ENCODE data around the gene CIAO2A. TPM values are rescaled to one million over a fixed set of nuclear protein-coding genes. Genes with fewer than 3 reads are reported as not detected.
A peak's percentile ranks its signal among the peaks of the same experiment; 100 is the strongest.
"Not testable (repeated sequence)": the region's sequence is repeated elsewhere in the genome, so short reads cannot be mapped to it uniquely, and the experiment has no call there.

Gene CIAO2A
- total RNA-seq, 1 experiment from 2014 or later: 179 TPM

DNA sequence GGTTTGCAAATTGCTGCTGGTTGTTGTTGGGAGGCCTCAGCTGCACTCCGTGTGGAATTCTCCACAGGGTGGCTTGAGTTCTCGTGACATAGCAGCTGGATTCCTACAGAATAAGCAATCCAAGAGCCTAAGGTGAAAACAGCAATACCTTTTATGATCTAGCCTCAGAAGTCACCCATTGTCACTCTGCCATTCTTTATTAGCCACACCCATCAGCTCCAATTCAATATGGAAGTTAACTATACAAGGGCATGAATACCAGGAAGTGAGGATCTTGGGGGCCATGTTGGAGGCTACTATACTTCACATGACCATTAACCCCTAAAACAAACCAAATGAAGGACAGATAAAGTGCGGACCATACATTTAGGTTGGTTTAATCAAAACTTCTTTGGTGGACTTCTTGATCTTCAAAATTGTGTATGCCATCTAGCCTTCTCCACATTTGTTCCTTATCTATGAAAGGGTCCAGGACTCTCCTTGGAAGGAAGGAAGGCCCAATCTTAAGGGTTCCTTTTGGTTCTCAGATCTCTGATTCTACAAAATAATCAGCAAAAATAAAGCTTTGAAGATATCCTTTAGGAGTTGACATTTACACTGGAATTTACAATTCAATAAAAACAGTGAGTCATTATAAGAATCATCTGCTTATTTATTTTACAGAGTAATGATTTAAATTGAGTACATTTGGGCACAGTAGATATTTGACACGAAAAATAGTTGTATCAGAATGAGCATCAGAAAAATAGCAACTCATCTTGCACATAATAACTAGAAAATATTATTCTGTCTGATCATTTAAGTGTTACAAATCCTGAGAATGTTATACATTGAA lies 21.5 kb downstream of the CIAO2A start:
- no peak for DNase-seq (ENCODE audit: low spot score)

DNA sequence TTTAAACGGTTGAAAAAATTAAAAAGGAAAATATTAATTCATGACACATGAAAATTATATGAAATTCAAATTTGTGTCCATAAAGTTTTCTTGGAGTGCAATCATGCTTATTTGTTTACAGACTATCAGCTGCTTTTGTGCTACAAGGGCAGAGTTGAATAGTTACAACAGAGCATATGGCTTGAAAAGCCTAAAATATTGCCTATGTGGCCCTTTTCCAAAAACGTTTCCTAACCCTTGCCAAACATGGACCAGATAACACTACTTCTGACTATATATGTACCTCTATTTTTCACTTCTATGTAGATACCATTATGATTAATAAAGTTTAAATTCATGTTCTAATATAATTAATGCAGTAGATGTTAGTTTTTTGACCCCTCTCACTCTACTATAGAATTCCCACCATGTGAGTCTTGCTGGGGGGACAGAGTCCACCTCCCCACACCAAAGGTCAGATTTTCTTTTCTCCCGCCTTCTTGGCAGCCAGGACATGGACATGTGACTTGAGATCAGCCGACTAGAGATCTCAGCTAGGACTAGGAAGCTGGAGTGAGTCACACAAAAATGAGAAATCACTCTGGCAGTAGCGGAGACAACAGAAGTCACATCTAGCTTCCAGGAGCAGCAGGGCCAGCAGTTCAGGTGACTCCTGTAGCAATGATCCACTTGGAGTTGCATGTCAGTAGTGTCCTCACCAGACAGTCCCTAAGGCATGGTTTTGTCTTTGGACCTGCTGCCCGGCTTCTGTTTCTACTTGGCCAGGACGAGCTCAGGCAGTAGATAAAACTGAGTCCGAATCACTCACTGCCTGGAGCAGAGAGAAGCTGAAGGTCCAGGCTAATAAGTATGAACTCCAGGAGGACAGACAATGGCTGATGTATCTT lies 22.4 kb downstream of the CIAO2A start:
- DNase-seq (ENCODE audit: low spot score): peak; percentile 91

DNA sequence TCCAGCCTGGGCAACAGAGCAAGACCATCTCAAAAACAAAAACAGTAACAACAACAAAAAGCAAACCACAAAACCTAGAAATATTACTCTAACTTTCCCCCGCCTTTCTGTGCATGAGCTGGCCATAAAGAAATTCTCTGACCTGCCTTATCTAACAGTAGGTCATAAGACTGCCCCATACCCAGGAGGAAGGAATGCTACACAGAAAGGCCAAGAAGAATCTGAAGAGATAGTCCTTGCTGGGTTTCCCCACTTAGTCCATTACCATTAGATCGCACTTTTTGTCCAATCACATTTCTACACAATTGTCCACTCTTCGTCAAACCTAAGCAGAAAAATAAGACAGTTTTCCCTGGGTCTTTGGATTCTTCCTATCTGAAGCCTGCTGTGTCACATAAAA lies 23.5 kb downstream of the CIAO2A start:
- DNase-seq (ENCODE audit: low spot score): no peak

DNA sequence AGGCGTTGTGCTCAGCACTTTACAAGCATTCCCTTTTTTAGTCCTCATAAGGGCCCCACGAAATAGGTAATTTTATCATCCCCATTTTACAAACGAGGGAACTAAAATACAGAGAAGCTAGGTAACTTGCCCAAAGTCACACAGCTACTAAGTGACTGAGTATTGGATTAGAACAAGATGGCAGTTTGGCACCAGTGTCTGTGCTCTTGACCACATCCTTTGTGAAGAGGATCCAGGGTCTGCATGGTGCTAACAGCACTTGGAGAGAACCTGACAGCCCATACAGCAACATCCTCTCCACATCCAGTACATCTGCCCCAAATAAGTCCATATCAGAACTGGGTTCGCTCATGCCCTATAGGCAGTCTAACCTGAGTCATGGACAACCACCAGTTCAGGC lies 25.5 kb downstream of the CIAO2A start:
- DNase-seq (ENCODE audit: low spot score): no peak

DNA sequence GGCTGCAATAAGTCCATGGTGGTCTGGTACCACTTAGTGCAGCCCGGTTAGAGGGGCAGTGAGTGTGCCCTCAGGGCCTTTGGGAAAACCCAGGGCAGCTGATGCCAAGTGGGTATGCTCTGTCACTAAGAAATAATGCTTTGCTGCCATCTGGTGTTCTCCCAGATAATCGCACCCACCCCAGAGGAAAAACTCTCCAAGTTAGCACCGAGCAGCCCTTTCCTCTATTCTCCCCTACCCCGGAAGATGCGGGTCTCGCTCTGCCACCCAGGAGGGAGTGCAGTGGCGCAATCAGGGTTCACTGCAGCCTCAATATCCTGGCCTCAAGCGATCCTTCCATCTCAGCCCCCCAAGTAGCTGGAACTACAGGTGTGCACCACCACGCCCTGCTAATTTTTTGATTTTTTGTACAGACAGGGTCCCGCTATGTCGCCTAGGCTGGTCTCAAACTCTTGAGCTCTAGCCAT lies 26.0 kb downstream of the CIAO2A start:
- DNase-seq (ENCODE audit: low spot score): peak; percentile 52

DNA sequence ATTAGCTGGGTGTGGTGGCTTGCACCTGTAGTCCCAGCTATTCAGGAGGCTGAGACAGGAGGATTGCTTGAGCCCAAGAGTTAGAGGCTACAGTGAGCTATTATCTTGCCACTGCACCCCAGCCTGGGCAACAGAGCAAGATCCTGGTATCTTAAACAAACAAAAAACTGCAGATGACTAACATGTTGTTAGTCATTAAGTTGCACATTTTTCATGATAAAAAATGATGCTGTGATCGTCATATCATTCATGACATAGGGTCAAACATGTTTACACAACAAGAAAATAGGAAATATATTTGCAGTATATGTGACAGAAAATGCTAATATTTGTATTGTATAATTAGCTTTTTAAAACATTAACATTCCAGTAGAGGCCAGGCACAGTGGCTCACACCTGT lies 27.2 kb downstream of the CIAO2A start:
- no peak for DNase-seq (ENCODE audit: low spot score)

DNA sequence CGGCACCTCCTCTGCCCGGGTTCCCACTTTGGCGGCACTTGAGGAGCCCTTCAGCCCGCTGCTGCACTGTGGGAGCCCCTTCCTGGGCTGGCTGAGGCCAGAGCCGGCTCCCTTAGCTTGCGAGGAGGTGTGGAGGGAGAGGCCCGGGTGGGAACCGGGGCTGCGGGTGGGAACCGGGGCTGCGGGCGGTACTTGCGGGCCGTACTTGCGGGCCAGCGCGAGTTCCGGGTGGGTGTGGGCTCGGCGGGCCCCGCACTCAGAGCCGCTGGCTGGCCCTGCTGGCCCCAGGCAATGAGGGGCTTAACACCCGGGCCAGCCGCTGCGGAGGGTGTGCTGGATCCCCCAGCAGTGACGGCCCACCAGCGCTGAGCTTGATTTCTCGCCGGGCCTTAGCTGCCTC lies 32.9 kb downstream of the CIAO2A start:
- DNase-seq (ENCODE audit: low spot score): no peak

DNA sequence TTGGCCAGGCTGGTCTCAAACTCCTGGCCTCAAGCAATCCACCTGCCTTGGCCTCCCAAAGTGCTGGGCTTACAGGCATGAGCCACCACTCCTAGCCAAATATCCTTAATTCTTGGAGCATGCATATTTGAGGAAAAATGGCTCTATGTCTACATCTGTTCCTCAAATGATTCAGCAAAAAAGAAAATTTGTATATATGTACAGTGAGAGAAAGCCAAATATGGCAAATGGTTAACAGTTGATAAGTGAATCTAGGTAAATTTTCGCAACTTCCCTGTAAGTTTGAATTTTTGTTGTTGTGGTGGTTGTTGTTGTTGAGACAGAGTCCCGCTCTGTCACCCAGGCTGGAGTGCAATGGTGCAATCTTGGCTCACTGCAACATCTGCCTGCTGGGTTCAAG lies 34.5 kb downstream of the CIAO2A start:
- DNase-seq (ENCODE audit: low spot score): not testable (repeated sequence)

DNA sequence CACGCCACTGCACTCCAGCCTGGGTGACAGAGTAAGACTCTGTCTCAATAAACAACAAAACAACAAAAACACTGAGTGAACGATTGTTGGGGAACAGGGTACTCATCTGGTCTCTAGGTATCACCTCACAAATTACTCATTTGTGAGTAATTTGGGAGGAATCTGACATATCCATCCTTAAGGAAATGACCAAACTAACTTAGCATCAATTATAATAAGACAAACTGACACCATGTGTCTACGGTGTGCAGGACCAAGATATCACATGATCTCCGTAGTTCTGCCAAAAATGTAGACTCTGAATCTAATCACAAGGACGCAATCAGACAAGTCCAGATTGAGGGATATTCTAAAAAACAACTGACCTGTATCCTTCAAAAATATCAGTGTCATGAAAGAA lies 35.4 kb downstream of the CIAO2A start:
- DNase-seq (ENCODE audit: low spot score): peak; percentile 52

DNA sequence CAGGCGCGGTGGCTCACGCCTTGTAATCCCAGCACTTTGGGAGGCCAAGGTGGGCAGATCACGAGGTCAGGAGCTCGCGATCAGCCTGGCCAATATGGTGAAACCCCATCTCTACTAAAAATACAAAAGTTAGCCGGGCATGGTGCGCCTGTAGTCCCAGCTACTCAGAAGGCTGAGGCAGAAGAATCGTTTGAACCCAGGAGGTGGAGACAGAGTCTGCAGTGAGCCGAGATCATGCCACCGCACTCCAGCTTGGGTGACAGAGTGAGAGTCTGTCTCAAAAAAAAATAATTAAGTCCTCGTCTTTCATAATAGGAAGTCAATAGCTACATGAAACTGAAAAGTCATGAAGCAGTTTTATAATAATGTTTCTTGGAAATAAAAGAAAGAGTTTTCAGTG lies 40.0 kb downstream of the CIAO2A start:
- not testable (repeated sequence) for DNase-seq (ENCODE audit: low spot score)

DNA sequence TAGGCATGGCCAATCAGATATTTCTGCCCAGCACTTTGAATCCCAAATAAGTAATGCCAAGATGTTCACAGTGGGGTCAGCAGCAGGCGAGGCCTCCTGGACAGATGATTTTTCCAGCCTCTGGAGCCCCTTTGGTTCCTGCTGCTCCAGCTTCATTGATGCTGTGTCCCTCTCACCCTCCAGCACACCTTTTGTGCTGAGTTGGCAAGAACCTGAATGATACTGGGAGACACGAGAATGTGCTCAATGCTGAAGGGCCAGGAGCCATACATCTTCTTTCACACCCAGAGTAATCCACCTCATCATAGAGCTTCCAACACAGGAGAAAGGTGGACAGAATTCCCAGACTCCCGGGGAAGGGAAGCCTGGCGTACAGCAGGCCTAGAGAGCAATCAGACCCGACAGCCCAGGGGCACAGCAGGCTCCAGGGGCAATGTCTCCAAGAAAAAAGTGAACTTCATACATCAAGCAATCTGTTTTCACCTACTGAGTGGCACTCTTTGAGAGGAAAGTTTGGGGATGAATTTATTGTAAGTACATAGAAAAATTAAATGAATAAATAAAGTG lies 40.6 kb downstream of the CIAO2A start:
- DNase-seq (ENCODE audit: low spot score): no peak

DNA sequence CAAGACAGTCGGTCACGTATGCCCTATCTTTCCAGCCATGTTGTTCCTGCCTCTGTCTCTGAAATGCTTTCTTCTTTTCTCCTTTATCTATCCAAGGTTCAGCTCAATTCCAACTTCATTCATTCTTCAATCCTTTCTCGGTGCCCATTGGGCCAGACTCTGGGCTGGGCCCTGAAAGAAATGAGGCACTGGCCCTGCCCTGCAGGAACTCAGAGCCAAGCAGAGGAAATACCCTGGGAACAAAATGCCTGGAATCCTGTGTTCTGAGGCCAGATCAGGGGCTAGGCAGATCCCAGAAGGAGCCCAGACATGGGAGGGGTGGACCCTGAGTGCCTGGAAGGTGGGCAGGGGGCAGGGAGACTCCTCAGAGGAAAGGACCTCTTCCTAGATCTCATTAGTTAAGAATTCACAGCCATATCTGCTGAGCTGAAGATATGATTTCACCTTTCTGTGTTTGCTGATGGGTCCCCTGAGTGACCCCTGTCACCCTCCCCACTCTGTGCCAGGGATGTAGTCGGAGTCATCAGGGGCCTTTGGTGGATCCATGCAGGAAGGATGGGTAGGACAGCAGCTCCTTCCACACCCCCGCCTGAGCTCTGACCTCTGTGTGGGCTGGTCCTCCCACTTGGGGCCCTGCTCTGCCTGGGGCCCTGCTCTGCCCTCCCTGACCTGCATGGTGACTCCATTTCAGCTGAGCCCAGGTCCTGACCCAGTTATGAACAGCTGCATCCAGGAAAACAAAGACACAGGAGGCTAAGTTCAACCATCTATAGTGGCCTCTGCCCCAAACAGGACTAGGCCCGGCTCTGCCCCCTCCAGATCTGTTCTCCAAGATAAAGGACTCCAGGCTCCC lies 42.0 kb downstream of the CIAO2A start:
- DNase-seq (ENCODE audit: low spot score): no peak

DNA sequence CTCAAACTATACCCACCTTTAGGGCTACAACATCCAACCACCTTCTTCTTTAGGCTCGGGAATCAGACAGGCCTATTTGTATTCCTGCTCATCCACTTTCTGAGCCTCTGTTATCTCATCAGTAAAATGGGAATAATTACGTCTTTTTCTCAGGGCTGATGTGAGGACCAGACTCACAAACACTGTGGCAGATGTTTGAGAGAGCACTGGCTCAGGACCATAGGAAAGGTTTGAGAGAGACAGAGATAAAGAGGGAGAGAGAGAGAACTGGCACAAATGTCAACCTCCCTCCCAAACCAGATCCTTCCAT lies 42.6 kb downstream of the CIAO2A start:
- DNase-seq (ENCODE audit: low spot score): no peak

DNA sequence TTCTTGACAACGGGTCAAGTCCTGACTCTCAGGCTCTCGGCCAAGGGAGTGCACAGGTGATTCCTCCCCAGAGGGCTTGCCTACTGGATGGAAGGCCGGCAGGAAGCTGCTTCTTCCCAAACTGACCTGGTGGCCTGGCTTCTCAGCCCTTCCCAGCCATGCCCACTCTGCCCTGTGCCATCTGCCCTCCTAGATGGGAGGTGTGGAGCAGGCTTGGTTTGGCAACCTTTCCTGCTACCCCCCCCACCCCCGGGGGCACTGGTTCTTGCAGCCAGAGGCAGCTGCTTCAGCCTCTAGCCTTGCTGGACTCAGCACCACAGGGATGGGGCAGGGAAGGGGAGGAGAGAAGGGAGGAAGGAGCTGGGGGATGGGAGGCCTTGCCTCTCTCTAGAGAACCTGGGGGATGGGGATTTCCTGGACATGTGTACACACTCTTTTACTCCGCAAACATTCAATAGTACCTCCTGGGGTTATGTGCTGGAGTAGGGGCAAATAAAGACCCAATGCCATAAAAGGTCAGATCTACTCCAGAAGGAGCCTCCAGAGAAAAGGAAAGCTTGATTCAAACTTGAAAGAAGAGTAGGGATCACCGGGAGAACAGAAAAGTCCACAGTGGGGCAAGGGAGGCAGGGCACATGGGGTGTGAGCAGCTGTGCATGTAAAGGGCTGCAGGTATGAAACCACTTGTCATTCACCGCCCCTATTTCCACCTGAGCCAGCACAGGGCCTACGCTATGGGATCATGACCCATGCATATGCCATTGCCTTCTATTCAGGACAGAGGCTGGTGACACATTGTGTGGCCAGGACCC lies 43.2 kb downstream of the CIAO2A start:
- DNase-seq (ENCODE audit: low spot score): no peak

DNA sequence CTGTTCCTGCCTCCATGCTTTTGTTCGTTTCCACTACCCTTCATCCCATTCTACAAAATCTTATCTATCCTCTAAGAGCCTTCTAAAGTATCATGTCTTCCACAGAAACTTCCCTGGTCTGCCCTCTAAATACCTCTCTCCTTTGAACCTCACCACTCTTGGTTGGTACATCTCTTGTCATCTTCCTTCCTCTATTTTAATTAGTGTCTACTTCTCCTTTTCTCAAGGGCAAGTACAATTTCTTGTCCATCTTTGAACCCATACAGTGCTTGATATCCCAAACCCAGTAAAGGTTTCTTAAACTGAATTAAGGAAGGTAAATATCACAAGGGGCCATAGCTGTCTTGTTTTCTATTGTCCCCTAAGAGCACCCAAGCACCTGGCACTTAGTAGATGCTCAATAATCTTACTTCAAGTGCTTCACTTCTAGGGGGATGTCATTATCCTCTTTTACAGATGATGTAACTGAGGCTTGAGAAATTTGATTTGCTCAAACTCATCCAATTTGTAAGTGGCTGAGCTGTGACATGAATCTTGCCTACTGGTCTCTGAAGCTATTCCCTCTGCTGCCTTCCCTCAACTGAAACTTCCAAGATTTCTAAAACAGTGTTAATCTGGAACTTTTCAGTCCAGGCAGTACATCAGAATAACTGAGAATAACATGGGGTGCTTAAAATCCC lies 44.7 kb downstream of the CIAO2A start:
- DNase-seq (ENCODE audit: low spot score): no peak

DNA sequence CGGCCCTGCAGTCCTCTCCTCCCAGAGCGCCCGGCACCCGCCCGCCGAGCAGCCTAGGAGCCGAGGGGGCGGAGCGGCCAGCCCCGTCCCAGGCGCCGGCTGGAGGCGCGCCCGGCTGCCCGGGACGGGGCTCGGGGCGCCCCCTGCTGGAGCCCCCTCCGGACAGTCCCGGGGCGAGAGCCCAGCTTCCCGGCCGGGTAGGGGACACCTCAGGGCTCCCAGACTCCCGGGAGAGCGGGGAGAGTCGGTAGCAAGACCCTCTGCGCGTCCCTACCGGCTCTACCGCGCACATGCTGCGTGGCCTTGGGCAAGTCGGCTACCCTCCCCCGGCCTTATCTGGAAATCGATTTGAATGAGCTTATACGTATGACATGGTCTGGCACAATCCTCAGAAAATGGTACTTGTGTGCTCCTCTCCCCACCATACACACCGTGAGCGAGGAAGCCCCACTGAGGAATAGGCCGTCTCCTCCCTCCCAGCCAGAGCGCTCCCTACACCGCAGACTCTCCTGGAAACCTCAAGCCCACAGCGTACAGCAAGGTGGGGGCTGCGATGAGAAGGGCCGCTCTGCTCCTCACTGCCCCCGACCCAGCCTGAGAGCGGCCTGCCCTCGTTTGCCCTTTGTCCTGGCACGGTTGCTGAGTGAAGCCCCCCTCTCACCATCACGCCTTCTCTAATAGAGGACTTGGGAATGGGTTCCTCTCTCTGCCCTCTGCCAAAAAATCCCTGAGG lies 47.1 kb downstream of the CIAO2A start, which contains the start of gene DAPK2:
DAPK2 (minus strand) TSS at position 65 of the 733 bp plus-strand sequence. CDS start 6,224 bp downstream, outside the sequence.
- peak; percentile 39 for DNase-seq (ENCODE audit: low spot score)

DNA sequence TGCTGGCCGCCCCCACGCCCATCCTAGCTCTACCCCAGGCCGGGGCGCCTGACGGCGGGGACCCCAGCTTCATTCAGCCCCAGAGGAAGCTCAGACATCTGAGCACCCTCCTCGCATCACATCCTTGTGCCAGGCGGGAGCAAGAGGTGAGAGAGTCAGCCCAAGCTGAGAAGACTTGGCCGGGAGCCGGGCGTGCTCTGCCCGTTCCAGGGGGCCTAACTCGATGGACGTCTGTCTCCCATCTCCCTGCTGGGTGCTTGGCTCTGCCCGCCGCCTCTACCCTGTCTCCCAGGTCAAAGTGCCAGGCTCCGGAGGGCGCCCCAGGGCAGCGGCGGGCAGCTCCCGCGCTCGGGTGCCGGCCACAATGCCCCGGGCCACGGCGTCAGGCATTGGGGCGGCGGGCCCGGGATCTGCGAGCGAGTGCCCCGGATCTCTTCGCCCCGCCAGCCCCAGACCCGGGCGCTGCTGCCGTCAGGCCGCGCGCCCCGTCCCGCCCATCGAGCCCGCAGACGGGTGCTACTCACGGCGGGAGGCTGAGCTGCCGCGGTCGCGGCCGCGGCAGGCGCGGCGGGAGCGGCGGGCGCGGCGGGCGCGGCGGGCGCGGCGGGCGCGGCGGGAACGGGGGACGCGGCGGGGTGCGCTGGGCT lies 47.7 kb downstream of the CIAO2A start:
- DNase-seq (ENCODE audit: low spot score): no peak

DNA sequence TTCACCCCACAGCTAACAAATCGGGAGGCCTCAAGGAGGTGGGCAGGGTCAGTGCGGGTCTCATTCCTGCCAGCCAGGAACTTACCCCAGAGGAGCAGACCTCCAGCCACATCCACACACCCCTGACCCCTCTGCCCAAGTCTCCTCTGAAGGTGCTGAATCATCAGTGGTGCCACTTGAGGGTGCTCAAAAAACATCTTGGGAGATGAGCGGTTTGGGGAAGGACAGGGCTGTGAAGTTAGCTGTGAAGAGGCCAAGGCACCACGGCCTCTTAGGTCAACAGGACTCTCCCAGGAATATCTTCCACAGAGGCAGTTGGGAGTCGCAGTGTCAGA lies 48.6 kb downstream of the CIAO2A start:
- no peak for DNase-seq (ENCODE audit: low spot score)
